Gastroesophageal sphincter (tissue), 3 donors: ENCODE results near the gene TRIM65.

Experiments used
- EP300 ChIP-seq: sonication (generic); formaldehyde crosslinking; IDR thresholded peaks from one replicate; pipeline ENCODE4 v1.6.1; 2017; ENCODE audit warnings: antibody characterized with exemption, mild to moderate bottlenecking
- POLR2AphosphoS5 ChIP-seq: sonication (generic); formaldehyde crosslinking; IDR thresholded peaks from one replicate; pipeline ENCODE4 v1.6.1; 2017; ENCODE audit warnings: antibody characterized with exemption
- TF ChIP-seq, protein P1 (sequence below), 4 experiments: fragments of 200-600 bp in 2 of 4; fragments of 450-650 bp in 2 of 4; sonication (generic) in 1 of 4; IDR thresholded peaks; one replicate each; pipeline ENCODE4 v1.5.1; 2017 to 2019; ENCODE audit warnings: antibody characterized with exemption in 4 of 4, mild to moderate bottlenecking in 2 of 4, moderate library complexity in 2 of 4

DNA sequence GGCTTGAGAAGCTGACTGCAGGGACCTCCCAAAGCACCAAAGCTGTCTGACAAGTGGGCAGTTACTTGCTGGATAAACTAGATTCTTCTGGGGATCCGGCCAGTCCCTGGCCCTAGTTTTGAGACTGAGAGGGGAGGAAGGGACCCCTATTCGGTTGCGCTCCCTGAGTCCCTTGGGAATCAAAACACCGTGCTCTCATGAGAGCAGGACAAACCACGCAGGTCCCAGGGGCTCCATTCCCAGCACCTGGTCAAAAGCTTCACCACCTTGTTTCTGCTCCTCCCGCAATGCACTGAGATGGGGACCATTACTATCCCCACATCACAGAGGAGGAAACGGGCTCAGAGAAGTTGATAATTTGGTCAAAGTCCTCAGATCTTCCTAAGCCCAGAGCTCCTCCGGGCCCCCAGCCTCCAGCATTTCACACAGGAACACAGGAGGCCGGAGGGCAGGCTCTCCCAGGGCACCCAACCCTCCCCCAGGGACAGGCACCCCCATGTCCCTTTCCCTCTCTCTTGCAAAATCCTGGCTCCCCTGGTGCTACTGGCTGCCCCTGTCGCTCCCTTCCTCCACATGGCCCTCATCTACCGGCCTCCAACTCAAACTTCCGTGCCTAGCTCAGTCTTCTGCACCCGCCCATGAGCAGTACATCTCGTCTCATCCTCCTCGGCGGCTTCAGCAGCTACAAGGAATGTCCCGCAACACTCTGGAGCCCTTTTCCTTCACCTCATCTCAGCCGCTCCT lies 3.3 kb downstream of the TRIM65 start:
- TF ChIP-seq, protein P1, sequence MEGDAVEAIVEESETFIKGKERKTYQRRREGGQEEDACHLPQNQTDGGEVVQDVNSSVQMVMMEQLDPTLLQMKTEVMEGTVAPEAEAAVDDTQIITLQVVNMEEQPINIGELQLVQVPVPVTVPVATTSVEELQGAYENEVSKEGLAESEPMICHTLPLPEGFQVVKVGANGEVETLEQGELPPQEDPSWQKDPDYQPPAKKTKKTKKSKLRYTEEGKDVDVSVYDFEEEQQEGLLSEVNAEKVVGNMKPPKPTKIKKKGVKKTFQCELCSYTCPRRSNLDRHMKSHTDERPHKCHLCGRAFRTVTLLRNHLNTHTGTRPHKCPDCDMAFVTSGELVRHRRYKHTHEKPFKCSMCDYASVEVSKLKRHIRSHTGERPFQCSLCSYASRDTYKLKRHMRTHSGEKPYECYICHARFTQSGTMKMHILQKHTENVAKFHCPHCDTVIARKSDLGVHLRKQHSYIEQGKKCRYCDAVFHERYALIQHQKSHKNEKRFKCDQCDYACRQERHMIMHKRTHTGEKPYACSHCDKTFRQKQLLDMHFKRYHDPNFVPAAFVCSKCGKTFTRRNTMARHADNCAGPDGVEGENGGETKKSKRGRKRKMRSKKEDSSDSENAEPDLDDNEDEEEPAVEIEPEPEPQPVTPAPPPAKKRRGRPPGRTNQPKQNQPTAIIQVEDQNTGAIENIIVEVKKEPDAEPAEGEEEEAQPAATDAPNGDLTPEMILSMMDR (IDR thresholded peaks at IDR 0.05) = no peak
- no peak for TF ChIP-seq POLR2AphosphoS5
- TF ChIP-seq EP300 = no peak
